Endothelial cell (in vitro differentiated cells): ENCODE results near the gene MARCO. TPM values are rescaled to one million over a fixed set of nuclear protein-coding genes. Genes with fewer than 3 reads are reported as not detected.
"Not testable (repeated sequence)": the region's sequence is repeated elsewhere in the genome, so short reads cannot be mapped to it uniquely, and the experiment has no call there.

Experiments
- DNase-seq: peaks from one replicate; pipeline ENCODE4 v3.0.0; 2021; ENCODE audit warnings: low spot score
- H3K27ac Mint-ChIP-seq: one replicate; pipeline ENCODE4 v1.8.0; 2021; ENCODE audit warnings: mixed read lengths, inconsistent platforms; ENCODE audit not compliant: unreplicated experiment
- H3K27me3 Mint-ChIP-seq: one replicate; pipeline ENCODE4 v1.8.0; 2021; ENCODE audit warnings: mild to moderate bottlenecking, moderate library complexity, mixed read lengths, inconsistent platforms; ENCODE audit not compliant: unreplicated experiment
- H3K36me3 Mint-ChIP-seq: one replicate; pipeline ENCODE4 v1.8.0; 2021; ENCODE audit warnings: mild to moderate bottlenecking, low read depth, mixed read lengths, inconsistent platforms; ENCODE audit not compliant: unreplicated experiment
- H3K4me1 Mint-ChIP-seq: one replicate; pipeline ENCODE4 v1.8.0; 2021; ENCODE audit warnings: mild to moderate bottlenecking, mixed read lengths, inconsistent platforms; ENCODE audit not compliant: unreplicated experiment
- H3K4me3 Mint-ChIP-seq: one replicate; pipeline ENCODE4 v1.8.0; 2021; ENCODE audit warnings: mild to moderate bottlenecking, mixed read lengths, inconsistent platforms; ENCODE audit not compliant: unreplicated experiment
- H3K9me3 Mint-ChIP-seq: one replicate; pipeline ENCODE4 v1.8.0; 2021; ENCODE audit warnings: mixed read lengths, inconsistent platforms; ENCODE audit not compliant: unreplicated experiment
- total RNA-seq: library from RNA; stranded (reverse); fragmentation: NEBNext Ultra II Directional; extraction: Animal tissue kit (Norgen Biotek cat#: 25700); gene quantifications from one replicate; pipeline ENCODE4 v1.2.1, GENCODE V29; 2021; ENCODE audit not compliant: unreplicated experiment
- TF ChIP-seq, protein P1 (sequence below): fragments of 200-600 bp; sonication (generic); IDR thresholded peaks from one replicate; pipeline ENCODE4 v1.5.0; 2021; ENCODE audit warnings: antibody characterized with exemption; ENCODE audit not compliant: unreplicated experiment

The MARCO gene
- total RNA-seq, 1 donor from 2014 or later: not detected

DNA sequence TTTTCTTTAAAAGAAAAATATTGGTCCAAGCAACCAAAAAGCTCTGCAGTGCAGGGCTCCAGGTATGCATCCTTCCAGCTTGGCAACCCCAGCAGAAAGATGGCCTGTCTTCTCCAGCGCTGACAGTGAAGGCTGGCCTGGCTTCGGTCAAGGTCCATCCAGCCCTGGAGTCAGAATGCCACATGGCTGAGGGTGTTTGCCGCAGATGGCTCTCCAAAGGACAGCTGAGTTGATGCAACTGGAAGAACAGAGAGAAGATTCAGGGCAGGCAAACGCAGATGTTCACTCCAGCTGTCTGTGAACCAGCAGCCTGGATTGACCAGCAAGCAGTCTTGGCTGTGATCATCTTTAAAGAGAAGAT is 51.4 kb downstream of the MARCO start:
- Mint-ChIP-seq H3K27ac (no peak overlapping the region), H3K4me1 (no peaks in the 10 kb centered on the region), H3K27me3 (no peaks in the 10 kb centered on the region), H3K9me3 (no peaks in the 10 kb centered on the region), H3K36me3 (no peaks in the 10 kb centered on the region), H3K4me3 (no peak overlapping the region)
- TF ChIP-seq, protein P1, sequence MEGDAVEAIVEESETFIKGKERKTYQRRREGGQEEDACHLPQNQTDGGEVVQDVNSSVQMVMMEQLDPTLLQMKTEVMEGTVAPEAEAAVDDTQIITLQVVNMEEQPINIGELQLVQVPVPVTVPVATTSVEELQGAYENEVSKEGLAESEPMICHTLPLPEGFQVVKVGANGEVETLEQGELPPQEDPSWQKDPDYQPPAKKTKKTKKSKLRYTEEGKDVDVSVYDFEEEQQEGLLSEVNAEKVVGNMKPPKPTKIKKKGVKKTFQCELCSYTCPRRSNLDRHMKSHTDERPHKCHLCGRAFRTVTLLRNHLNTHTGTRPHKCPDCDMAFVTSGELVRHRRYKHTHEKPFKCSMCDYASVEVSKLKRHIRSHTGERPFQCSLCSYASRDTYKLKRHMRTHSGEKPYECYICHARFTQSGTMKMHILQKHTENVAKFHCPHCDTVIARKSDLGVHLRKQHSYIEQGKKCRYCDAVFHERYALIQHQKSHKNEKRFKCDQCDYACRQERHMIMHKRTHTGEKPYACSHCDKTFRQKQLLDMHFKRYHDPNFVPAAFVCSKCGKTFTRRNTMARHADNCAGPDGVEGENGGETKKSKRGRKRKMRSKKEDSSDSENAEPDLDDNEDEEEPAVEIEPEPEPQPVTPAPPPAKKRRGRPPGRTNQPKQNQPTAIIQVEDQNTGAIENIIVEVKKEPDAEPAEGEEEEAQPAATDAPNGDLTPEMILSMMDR: no peak
- no peak for DNase-seq

DNA sequence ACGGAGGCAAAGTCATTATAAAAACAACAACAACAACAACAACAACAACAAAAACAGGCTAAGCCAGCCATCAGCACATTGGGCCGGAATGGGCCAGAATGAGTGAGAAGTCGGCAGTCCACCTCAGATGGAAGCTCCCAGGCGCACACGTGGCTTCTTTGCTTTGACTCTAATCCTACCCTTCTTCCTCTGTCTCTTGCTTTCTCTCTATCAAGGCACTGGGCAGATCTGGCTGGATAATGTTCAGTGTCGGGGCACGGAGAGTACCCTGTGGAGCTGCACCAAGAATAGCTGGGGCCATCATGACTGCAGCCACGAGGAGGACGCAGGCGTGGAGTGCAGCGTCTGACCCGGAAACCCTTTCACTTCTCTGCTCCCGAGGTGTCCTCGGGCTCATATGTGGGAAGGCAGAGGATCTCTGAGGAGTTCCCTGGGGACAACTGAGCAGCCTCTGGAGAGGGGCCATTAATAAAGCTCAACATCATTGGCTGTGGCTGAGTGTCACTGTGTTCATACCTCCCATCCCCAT is 52.2 kb downstream of the MARCO start:
- no peak overlapping the region for H3K4me3 Mint-ChIP-seq
- H3K9me3 Mint-ChIP-seq: no peaks in the 10 kb centered on the region
- no peak for DNase-seq
- TF ChIP-seq, protein P1: no peak
- H3K27ac Mint-ChIP-seq: no peak overlapping the region
- H3K36me3 Mint-ChIP-seq: no peaks in the 10 kb centered on the region
- H3K27me3 Mint-ChIP-seq: no peaks in the 10 kb centered on the region
- no peaks in the 10 kb centered on the region for H3K4me1 Mint-ChIP-seq

DNA sequence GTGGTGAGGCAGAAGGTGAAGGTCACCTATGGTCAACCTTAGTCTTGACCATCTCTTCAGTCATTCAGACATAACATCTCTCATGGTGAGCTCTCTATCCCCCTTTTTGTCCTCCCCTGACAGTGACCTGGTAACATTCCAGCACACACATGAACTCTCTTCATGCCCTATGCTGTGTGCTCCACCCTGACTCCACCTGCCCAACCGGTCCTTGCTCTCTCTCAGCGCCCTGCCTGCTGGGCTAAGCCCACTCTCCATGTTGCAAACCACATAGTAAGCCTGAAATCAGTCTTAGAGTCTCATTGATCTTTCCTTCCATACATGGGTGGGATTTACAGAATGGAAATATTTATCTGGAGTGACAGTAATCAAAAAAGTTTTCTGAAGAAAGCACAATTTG is 52.8 kb downstream of the MARCO start:
- Mint-ChIP-seq H3K27me3 (no peaks in the 10 kb centered on the region), H3K36me3 (no peaks in the 10 kb centered on the region), H3K9me3 (no peaks in the 10 kb centered on the region), H3K4me1 (no peaks in the 10 kb centered on the region), H3K4me3 (no peak overlapping the region), H3K27ac (no peak overlapping the region)
- DNase-seq: no peak
- TF ChIP-seq, protein P1: no peak

DNA sequence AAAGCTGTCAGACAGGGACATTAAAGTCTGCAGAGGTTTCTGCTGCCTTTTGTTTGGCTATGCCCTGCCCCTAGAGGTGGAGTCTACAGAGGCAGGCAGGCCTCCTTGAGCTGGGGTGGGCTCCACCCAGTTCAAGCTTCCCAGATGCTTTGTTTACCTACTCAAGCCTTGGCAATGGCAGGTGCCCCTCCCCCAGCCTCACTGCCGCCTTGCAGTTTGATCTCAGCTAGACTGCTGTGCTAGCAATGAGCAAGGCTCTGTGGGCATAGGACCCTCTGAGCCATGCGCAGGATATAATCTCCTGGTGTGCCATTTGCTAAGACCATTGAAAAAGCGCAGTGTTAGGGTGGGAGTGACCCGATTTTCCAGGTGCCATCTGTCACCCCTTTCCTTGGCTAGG is 61.9 kb downstream of the MARCO start:
- DNase-seq, H3K27ac Mint-ChIP-seq, H3K27me3 Mint-ChIP-seq: not testable (repeated sequence)

DNA sequence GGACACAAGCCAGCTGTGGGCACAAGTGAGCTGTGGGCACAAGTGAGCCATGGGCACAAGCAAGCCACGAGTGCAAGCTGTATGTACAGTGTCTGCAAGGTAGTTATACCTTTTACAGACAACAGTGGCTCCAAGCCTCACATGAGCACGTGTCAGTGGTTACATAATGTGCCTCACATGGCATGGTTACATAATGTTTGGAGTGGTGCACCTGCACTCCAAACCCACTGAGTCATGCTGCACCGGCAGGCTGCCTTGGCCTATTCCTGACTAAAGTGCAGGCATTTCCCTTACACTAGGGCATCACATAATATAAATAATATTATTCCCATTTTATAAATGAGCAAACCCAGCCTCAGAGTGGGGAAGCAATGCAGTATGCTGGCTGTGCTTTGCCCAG is 62.6 kb downstream of the MARCO start:
- no peaks in the 10 kb centered on the region for H3K36me3 Mint-ChIP-seq
- TF ChIP-seq, protein P1: no peak
- no peak overlapping the region for H3K27ac Mint-ChIP-seq
- no peaks in the 10 kb centered on the region for H3K9me3 Mint-ChIP-seq
- DNase-seq: no peak
- no peak overlapping the region for H3K4me3 Mint-ChIP-seq
- no peaks in the 10 kb centered on the region for H3K4me1 Mint-ChIP-seq
- H3K27me3 Mint-ChIP-seq: peaks cover 4% of the 10 kb centered on the region

More for the DNA sequence above, 61.9 kb downstream of the MARCO start:
- not testable (repeated sequence) for H3K36me3 Mint-ChIP-seq, H3K4me1 Mint-ChIP-seq, H3K9me3 Mint-ChIP-seq, H3K4me3 Mint-ChIP-seq
